BE2C (cell line): ENCODE results near the gene TC2N. TPM values are rescaled to one million over a fixed set of nuclear protein-coding genes. Genes with fewer than 3 reads are reported as not detected.

Experiments
- DNase-seq: peaks from one replicate; pipeline ENCODE4 v3.0.0-alpha.2; 2020
- H3K27me3 ChIP-seq: fragments of 250-450 bp; sonication (Bioruptor Pico); 2 replicates; pipeline ENCODE4 v1.5.1; 2020; ENCODE audit warnings: mild to moderate bottlenecking
- H3K36me3 ChIP-seq: fragments of 250-450 bp; sonication (Bioruptor Pico); 2 replicates; pipeline ENCODE4 v1.5.1; 2020; ENCODE audit warnings: mild to moderate bottlenecking
- H3K4me1 ChIP-seq: fragments of 250-450 bp; sonication (Bioruptor Pico); 2 replicates; pipeline ENCODE4 v1.5.1; 2020
- H3K4me3 ChIP-seq: 2 replicates; pipeline ENCODE4 v1.5.1; 2011; ENCODE audit warnings: low read depth, low read length
- H3K9me3 ChIP-seq: fragments of 250-450 bp; sonication (Bioruptor Pico); 2 replicates; pipeline ENCODE4 v1.5.1; 2020
- CTCF ChIP-seq: IDR thresholded peaks from 2 replicates; pipeline ENCODE4 v1.5.1; 2012; ENCODE audit warnings: mild to moderate bottlenecking, low read depth, low read length
- polyA plus RNA-seq: library from polyadenylated mRNA; unstranded; fragments of >200 nt; gene quantifications from one replicate; pipeline ENCODE4 v1.2.1, GENCODE V29; 2012; ENCODE audit warnings: low read depth, missing spikeins; ENCODE audit not compliant: insufficient read length, insufficient read depth

Gene TC2N
- polyA plus RNA-seq = not detected

GRCh38 chr14:91867316-91867988 lies at the start of gene TC2N:
TSS of gene TC2N (minus strand) at chr14:91867536. CDS start at chr14:91813769, 53,767 bp downstream.
- DNase-seq = no peak
- no peak within 1 kb of the TSS for H3K4me3 ChIP-seq
- no peaks in the 10 kb centered on the region for H3K9me3 ChIP-seq
- TF ChIP-seq CTCF = no peak
- H3K27me3 ChIP-seq = peaks cover 30% of the 10 kb centered on the region
- H3K4me1 ChIP-seq = no peaks in the 10 kb centered on the region
- no peaks in the 10 kb centered on the region for H3K36me3 ChIP-seq

GRCh38 chr14:91912035-91912434 lies 44.7 kb upstream of the TC2N start:
- H3K4me3 ChIP-seq = no peak overlapping the region
- no peaks in the 10 kb centered on the region for H3K4me1 ChIP-seq
- H3K27me3 ChIP-seq = no peaks in the 10 kb centered on the region
- H3K9me3 ChIP-seq = no peaks in the 10 kb centered on the region
- no peaks in the 10 kb centered on the region for H3K36me3 ChIP-seq
- no peak for DNase-seq
- TF ChIP-seq CTCF = no peak

- DNase-seq = peak; percentile 28
- Histone ChIP-seq H3K27me3 (no peaks in the 10 kb centered on the region), H3K4me3 (no peak overlapping the region), H3K36me3 (no peaks in the 10 kb centered on the region), H3K4me1 (no peaks in the 10 kb centered on the region), H3K9me3 (no peaks in the 10 kb centered on the region)
- peak; percentile 63 for TF ChIP-seq CTCF
These were observed 44.2 kb upstream of the TC2N start for GRCh38 chr14:91911474-91912032.

GRCh38 chr14:91910196-91910595 lies 42.9 kb upstream of the TC2N start:
- Histone ChIP-seq H3K36me3 (no peaks in the 10 kb centered on the region), H3K4me3 (no peak overlapping the region), H3K9me3 (no peaks in the 10 kb centered on the region), H3K4me1 (no peaks in the 10 kb centered on the region), H3K27me3 (no peaks in the 10 kb centered on the region)
- no peak for DNase-seq
- TF ChIP-seq CTCF = no peak

- Histone ChIP-seq H3K9me3 (no peaks in the 10 kb centered on the region), H3K4me3 (no peak overlapping the region), H3K4me1 (no peaks in the 10 kb centered on the region), H3K36me3 (no peaks in the 10 kb centered on the region), H3K27me3 (no peaks in the 10 kb centered on the region)
- no peak for DNase-seq
- TF ChIP-seq CTCF = no peak
These were observed 39.0 kb upstream of the TC2N start for GRCh38 chr14:91906374-91906773.

GRCh38 chr14:91904956-91905645 lies 37.8 kb upstream of the TC2N start:
- no peaks in the 10 kb centered on the region for H3K4me1 ChIP-seq
- no peaks in the 10 kb centered on the region for H3K9me3 ChIP-seq
- no peak overlapping the region for H3K4me3 ChIP-seq
- H3K27me3 ChIP-seq = no peaks in the 10 kb centered on the region
- H3K36me3 ChIP-seq = no peaks in the 10 kb centered on the region
- TF ChIP-seq CTCF = no peak
- DNase-seq = no peak
